OCI-LY1 (cell line): ENCODE measurements around the gene LZTFL1.

ENCODE experiments used
- EZH2 ChIP-seq: fragments of 200-600 bp; sonication (generic), shearing (Covaris generic); IDR thresholded peaks from 2 replicates; pipeline ENCODE4 v1.8.0; 2017; ENCODE audit warnings: borderline replicate concordance, mixed run types, mild to moderate bottlenecking, antibody characterized with exemption, low read length, moderate library complexity, mixed read lengths
- TF ChIP-seq, protein P1 (sequence below): fragments of 200-600 bp; sonication (generic), shearing (Covaris generic); IDR thresholded peaks from 2 replicates; pipeline ENCODE4 v1.5.1; 2017; ENCODE audit warnings: mild to moderate bottlenecking, antibody characterized with exemption, low read length, moderate library complexity, mixed read lengths

DNA sequence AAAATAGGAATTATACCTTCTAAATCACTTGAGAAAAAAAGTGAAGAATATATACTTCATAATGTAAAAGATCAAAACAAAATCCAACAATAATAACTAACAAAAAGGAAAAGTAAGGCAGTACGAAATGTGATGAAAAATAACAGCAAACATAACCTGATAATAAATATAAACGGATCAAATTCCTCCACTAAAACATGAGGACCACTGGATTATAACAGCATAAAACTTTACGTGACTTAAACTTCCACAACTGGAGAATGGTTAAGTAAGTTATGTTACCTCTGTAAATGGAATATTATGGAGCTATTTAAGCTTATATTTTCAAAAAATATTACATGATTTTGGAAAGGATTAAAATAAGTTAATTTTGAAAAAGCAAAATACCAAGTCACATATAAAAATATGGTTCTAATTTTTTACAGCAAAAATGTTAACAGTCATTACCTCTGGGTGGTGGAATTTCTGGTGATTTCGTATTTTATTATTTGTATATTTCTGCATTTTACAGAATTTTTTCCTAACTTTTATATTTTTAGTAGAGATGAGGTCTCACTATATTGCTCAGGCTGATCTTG lies 52.6 kb downstream of the LZTFL1 start:
- TF ChIP-seq, protein P1, sequence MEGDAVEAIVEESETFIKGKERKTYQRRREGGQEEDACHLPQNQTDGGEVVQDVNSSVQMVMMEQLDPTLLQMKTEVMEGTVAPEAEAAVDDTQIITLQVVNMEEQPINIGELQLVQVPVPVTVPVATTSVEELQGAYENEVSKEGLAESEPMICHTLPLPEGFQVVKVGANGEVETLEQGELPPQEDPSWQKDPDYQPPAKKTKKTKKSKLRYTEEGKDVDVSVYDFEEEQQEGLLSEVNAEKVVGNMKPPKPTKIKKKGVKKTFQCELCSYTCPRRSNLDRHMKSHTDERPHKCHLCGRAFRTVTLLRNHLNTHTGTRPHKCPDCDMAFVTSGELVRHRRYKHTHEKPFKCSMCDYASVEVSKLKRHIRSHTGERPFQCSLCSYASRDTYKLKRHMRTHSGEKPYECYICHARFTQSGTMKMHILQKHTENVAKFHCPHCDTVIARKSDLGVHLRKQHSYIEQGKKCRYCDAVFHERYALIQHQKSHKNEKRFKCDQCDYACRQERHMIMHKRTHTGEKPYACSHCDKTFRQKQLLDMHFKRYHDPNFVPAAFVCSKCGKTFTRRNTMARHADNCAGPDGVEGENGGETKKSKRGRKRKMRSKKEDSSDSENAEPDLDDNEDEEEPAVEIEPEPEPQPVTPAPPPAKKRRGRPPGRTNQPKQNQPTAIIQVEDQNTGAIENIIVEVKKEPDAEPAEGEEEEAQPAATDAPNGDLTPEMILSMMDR, result no peak
- TF ChIP-seq EZH2, result no peak
